GM21825 (cell line): ENCODE data around the gene ME3.

Source experiments
- ATAC-seq: cut with Tn5 transposase; IDR thresholded peaks from one replicate; pipeline ENCODE4 v1.9.1; 2021; ENCODE audit warnings: mild to moderate bottlenecking, moderate library complexity; ENCODE audit not compliant: unreplicated experiment

The ME3 gene

DNA sequence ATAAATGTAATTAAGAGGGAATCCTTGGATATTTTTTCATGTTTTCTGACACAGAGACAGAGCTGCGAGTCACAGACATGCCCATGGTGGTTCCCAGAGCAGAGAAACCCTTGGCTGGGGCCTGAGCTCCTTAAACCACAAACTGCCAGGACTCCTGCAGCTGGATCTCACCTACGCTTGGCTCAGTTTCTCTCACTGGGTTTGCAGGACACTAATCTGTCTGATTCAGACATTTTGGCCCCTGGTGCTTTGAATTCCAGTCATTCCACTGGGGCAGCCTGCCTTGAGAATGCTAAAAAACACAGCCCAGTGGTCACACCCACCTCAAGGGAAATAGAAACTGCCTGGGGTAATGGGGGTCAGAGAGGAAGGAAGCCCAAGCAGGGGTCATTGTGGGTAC lies 175.1 kb downstream of the ME3 start:
- ATAC-seq: no peak

DNA sequence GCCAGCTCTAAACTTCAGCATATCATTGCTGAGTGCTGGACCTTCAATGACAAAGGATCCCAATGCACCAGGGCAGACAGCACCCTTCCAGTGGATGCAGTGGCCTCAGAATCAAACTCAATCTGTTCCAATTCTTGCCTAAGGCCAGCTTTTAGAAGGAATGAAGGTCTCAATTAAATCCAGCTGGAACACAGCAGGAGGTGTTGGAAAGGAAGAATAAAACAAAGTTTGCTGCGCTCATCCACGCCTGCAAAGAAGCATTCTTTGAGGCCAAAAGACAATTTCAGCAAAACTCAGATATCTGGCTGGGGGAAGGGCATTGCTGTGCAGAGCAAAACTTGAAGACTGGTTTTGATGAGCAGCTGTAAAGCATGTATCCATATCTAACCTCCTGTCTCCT lies 177.1 kb downstream of the ME3 start:
- no peak for ATAC-seq

DNA sequence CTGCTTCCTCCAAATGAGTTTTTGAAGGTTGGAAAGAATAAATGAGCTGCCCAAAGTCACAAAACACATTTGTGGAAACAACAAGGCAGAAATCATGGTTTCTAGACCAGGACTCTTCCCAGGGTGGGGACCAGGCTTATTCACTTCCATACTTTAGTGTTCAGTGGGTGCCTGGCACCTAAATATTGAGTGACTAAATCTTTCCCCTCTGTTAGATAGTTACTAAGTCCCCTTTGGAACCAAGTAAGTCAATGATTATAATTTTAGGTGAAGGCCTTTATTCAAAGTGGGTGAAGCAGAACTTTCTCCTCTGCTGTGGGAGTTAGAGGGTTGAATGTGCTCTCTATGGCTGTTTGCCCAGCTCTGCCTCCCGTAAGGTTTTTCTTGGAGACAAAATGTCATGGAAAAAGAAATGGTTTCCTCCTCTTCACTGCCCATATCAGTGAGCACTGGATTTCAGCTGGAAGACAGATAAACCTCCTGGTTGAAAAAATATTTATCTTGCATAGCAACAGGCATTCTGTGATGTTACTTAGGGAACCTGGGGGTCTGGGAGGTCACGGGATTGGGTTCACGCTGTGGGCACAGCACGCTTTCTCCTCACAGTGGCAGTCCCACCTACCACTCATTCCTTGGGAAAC lies 179.9 kb downstream of the ME3 start:
- ATAC-seq: no peak

DNA sequence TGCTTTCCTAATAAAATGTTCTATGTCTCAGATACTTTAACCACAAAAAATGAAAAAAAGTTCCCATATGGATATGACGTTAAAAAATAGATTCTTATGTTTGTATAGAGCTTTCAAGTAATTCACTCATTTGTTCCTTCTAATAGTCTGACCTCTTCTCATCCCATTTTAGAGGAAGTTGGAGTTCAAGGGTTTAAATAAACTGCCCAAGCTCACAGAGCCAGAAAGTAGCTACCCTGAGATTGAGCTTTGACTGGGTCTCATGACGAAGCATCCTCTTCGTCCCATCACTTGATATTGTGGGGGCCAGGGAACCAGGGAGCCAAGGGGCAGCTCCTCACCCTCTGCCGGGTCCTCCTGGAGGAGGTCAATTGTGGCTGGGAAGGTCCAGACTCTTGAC lies 181.4 kb downstream of the ME3 start:
- no peak for ATAC-seq

DNA sequence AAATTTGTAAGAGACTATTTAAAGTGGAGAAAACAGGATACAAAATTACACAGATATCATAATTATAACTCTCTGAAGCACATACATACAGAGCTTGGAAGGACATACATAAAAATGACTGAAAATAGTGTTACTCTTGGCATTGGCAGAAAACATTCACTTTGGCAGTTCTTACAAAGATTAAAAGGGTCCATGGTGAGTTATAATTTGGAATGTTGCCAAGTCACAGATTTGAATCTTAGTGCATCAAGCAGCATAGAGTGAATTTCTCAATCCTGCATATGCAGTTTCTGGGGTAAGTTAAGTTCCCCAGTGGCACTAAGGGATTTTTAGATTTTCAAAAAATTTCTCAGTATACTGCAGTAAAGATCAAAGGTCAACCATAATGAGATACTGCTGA lies 181.8 kb downstream of the ME3 start:
- no peak for ATAC-seq

DNA sequence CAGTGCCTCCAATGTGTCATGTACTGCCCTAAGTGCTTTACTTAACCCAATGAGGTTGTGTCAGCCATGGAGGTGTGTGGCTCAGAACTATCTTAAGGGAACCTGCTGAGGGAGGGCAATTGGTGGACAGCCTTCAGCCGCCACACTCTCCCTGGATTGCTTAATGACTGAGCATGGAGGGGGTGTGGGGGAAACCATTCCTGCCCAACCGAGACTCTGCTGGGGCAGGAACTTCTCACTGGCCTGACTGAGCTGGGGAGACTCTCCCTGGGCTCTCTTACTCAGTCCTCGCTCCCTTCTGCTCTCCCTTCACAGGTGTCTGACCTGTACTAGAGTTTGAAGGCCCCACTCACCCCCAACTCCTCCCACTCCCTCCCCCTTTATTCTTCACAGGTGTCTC lies 183.0 kb downstream of the ME3 start:
- ATAC-seq: no peak

DNA sequence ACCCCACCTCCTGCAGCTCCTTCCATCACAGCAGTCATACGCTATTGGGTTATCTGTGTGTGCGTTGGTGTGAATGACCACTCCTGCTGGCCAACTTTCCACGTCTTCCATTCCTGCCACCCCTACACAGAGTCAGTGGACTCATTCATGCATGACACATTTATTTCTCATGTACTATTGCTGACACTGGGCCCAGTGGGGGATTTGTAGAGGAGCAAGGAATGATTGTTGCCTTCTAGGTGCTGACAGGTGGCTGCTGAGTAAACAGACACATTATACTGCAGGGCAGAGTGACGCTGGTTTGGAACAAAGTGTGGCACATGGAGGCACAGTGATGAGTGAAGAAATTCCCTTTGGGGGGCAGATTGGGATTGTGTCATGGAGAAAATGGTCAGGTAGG lies 183.9 kb downstream of the ME3 start:
- ATAC-seq: no peak

DNA sequence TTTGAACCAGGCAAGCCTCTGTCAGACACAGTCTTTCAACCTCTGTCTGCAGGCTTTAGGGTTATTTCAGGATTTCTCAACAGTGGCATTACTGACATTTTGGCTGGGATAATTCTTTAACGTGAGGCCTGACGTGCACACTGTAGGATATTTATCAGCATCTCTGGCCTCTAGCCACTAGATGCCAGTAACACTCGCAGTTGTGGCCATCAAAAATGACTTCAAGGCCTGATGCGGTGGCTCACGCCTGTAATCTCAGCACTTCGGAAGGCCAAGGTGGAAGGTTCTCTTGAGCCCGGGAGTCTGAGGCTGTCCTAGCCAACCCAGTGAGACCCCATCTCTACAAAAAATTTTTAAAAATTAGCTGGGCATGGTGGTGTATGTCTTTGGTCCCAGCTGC lies 184.7 kb downstream of the ME3 start:
- no peak for ATAC-seq

DNA sequence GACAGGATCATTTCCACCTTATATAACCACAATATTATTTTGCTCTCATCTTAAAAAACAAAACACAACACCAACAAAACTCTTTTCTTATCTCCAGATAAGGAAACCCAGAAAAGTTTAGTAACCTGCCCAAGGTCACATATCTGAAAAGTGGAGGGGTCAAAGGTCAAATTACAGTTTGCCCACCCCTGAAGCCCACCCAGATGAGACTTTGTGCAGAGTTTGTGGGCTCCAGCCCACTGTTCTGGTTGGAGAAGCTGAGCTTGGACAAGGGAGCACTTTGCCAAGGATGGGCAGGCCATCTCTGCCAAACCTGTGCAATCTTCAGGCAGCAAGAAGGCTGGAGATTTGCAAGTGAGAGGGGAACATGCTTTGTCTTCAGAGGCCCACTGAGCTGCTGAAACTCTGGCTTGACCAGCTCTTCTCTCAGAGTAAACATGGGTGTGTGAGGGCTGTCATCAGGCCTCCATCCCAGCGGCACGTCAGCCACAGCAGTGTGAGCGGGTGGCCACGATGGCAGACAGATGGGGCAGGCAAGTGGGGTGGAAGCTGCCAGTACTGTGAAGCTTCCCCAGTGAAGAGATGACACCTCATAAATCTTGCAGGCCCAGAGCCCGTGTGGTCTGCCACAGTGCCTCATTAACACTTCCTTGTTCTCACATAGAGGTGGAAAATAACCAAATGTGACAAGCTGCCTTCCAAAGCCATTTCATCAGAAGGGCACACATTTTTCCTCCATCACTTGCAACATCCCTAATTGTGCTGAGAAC lies 186.0 kb downstream of the ME3 start:
- ATAC-seq: no peak

DNA sequence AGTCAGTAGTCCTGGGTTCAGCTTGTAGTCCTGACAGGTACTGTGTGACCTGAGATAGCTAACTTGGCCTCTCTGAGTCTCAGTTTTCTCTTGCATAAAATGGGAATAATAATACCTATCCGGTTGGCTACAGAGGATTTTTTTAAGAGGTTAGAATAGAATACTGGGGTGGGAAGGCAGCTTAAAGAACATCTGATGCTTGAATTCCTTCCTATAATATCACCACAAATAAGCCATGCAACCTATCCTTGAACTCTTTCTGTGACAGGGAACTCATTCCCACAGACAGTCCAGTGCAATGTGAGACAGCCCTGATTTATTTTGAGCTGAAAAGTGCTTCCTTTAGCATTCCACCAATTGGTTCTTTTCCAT lies 187.6 kb downstream of the ME3 start:
- no peak for ATAC-seq

DNA sequence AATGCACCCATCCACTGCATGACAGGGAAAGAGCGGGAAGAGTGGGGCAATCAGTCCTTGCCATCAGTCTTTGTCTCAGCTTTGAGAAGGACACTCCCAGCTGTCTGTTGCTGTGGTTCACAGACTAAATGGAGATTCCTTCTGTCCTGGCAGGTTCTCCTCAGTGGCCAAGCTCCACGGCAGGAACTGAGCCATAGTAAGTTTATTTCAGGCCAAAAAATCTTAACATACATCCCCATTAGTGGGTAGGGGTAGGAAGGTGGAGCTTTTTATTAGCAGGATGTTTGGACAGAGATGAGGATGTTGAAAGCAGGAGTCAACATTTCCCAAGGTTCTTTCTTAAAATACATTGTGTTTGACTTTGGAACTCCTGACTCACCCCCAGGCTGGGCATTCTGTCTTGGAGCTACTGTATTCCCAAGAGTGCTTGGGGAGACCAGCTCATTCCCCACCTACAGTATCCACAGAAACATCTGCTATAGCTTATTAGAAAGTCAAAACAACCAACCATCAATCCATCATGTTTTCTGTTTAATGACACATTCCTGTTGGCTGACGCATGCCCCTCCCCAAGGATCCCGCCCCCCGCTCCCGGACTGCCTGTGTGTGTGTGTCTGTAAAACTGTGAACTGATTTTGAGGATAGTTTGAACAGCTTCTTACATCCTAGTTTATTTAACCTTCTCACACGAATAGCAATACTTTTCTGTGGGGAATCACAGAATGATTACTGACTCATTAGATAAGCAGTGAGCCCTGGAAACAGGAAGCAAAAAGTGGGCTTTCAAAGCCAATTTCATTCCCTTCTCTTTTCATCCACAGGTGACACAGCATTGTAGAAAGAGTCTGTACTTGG lies 188.2 kb downstream of the ME3 start:
- ATAC-seq: no peak

DNA sequence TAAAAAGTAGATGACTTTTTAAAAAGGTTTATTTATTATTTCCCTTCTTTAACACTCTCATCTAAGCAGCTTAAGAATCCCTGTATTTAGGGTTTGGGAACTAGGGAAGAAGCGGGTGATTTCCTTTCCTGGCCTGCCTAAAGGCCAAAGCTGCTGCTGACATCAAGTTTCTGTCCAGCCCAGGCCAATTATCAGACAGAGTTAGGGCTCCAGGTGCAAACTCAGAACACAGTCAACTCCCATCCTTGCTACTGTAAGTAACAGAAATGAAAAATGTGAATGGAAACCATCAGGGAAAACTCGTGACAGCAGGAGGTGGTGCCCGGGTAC lies 188.8 kb downstream of the ME3 start:
- no peak for ATAC-seq

DNA sequence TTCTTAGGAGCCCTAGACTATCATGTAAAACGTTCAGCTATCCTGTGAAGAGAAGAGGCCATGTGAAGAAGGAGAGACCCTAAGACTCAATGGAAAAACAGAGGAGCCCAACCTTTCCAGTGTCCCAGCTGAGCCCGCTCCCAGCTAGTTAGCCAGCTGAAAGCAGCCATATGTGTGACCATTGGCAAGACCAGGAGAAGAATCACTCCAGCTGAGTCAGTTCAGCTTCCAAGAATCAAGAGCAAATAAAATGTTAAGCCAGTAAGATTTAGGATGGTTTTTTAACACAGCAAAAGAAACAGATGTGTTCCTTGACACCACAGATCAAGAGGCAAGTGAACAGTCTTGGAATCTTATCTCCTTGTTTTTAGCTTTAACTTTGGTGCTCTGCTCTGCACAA lies 189.7 kb downstream of the ME3 start:
- ATAC-seq: no peak

DNA sequence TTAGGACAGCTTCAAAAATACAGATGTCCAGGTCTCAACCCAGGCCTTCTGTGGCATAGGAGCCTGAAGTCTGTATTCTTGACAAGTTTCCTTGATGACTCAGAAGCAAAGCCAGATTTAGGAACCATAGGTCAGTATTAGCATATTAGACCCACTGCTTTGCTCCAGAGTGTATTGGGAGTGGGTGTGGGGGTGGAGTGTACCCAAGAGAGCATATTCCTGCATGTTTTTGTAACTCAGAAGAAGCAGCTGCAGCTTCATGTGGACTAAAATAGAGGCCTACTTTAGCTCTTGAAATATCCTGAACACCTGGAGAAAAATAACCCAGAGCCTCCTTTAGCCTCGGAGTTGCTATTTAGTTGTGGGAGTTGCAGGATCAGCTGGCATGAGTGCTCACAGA lies 191.0 kb downstream of the ME3 start:
- ATAC-seq: no peak

DNA sequence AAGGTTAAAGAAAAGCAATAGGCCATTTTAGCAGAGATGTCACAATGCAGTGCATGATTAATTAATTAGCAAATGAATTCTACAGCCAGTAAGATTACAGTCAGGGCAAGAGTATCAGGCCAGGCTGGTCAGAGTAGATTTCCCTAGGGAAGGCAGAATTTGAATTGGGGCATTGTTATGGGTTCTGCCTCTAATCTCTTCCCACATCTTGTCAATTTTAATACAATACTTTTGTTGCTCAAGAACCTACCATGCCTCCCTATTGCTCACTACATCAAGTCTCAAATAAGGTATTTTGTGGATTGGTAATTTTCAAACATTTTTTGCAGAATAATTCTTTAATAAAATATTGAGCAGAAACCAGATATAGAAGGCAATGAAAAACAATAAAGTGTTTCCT lies 194.1 kb downstream of the ME3 start:
- ATAC-seq: no peak

DNA sequence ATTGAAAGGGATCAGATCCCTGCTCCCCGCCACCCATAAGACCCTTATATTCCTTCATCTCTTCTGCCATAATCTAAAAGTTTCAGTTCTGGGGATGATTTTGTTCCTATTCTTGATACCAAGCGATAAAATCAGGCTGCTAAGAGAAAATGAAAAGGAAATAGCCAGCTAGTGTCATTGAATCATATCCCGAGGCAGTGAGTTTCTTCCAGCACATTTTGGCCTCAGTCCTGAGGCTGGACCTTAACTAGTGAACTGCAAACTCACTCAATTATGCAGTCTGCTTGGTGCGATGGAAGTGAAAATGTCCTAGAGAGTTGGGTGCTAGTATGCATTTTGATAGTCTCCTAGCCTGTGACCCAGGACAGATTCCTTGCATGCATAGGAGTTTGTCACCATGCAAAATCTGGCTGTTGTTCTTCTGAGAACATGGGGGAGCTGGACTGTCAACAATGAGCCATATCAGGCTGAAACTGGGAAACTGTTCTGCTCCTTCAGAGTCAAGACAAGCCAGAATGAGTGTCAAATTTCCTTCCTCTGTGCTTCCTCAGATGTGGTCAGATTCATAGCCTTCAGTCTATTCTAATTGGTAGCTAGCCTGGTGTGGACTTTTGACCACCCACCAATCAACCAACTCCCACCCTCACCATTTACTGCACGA lies 194.8 kb downstream of the ME3 start:
- no peak for ATAC-seq

DNA sequence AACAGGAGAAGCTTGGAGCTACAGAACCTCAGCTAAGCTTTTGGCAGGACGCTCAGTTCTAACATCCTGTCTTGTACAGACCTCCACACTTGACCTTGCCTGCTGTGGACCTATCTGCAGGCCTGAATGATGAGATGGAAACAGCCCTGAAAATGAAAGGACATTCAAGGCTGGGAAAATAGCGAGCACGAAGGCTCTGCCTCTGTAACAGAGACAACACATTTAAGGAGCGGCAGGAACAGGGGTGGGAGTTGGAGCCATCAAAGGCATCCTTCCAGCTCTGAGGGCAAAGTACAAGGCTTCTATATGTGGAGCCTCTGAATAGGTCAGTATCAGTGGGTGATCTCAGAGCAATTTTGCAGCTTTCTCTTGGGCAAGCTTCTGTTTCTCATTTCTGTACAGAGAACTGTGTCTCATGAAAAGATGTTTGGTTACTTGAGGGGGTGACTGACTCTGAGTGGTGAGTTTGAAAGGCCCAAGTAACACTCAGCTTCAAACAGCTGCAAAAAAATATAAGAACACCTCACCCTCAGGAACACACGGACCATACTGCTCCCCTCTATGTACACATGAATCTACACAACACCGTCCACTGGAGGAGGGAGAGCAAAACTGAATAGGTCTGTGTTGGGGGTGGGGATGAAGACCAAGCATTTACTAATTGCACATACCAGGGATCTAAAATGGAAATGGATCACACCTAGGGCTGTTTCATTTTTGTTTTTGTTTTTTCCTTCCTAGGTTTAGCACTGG lies 196.1 kb downstream of the ME3 start:
- ATAC-seq: no peak

DNA sequence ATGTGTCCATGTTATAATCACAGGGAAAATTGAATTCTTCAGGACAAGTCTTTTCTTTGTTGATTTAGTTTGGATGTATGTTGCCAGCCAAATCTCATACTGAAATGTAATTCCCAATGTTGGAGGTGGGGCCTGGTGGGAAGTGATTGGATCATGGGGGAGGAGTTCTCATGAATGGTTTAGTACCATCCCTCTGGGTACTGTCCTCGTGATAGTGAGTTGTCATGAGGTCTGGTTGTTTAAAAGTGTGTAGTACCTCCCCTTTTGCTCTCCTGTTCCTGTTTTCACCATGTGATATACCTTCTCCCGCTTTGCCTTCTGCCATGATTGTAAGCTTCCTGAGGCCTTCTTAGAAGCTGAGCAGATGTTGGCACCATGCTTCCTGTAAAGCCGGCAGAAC lies 197.4 kb downstream of the ME3 start:
- no peak for ATAC-seq

DNA sequence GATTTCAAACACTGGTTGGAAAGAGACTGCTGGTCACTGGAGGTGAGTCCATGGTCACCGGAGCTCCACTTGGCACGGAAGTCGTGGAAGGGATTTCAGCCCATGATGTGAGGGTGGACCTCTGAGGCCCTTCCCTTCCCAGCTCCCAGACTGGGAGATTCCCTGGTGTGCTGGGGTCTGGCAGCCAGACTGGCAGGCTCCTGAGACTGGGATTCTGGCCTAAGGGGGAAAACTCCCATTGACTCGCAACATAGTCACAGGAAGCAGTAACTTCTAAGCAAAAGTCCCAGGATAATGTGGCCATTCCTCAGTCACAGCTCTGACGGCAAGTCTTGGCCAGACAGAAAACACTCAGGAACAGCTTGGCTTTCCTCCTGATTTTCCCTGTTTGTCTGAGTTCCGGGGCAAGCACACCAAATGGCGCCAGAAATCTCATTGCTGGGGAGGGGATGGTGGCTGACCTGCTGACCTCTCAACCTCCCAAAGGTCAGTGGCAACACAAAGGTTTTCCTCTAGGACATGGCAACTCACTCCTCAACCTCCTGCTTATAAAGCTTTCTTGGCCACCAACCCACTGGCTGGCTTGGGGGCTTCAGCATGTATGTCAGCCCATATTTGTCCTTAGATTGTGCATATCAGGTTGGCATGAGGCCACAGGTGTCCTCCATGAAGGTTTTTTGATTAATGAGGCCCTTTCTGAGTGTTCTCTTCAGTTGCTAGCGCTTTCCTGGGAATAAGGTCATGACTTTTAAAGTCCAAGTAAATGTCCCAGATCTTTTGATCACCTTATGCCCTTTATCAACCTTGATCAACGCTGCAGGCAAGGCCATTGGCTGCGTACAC lies 198.2 kb downstream of the ME3 start:
- ATAC-seq: no peak
